ENCODE results near the gene HDHD5.

The HDHD5 gene

GRCh38 chr22:17105143-17106129 is 53.6 kb downstream of the HDHD5 start:
- no peak for DNase-seq (ENCODE audit: low read depth in 2 of 2)

- DNase-seq (ENCODE audit: low read depth in 2 of 2), result no peak
These were observed 54.6 kb downstream of the HDHD5 start for GRCh38 chr22:17104336-17104935.

GRCh38 chr22:17103351-17103750 is 55.7 kb downstream of the HDHD5 start:
- DNase-seq (ENCODE audit: low read depth in 2 of 2), result no peak

- DNase-seq (ENCODE audit: low read depth in 2 of 2), result no peak
These were observed 56.8 kb downstream of the HDHD5 start for GRCh38 chr22:17102297-17102667.

GRCh38 chr22:17101475-17102296 is 57.4 kb downstream of the HDHD5 start:
- DNase-seq (ENCODE audit: low read depth in 2 of 2), result no peak

- no peak for DNase-seq (ENCODE audit: low read depth in 2 of 2)
These were observed 58.5 kb downstream of the HDHD5 start for GRCh38 chr22:17100621-17101020.

- no peak for DNase-seq (ENCODE audit: low read depth in 2 of 2)
These were observed 60.7 kb downstream of the HDHD5 start for GRCh38 chr22:17098379-17098819.

- DNase-seq (ENCODE audit: low read depth in 2 of 2), result no peak
These were observed 61.4 kb downstream of the HDHD5 start for GRCh38 chr22:17097701-17098100.

- no peak for DNase-seq (ENCODE audit: low read depth in 2 of 2)
These were observed 62.0 kb downstream of the HDHD5 start for GRCh38 chr22:17097062-17097461.

- no peak for DNase-seq (ENCODE audit: low read depth in 2 of 2)
These were observed 63.0 kb downstream of the HDHD5 start for GRCh38 chr22:17096071-17096470.

GRCh38 chr22:17095538-17095937 is 63.5 kb downstream of the HDHD5 start:
- DNase-seq (ENCODE audit: low read depth in 2 of 2), result no peak

GRCh38 chr22:17093081-17093480 is 66.0 kb downstream of the HDHD5 start:
- no peak for DNase-seq (ENCODE audit: low read depth in 2 of 2)

GRCh38 chr22:17091851-17092250 is 67.2 kb downstream of the HDHD5 start:
- no peak for DNase-seq (ENCODE audit: low read depth in 2 of 2)

GRCh38 chr22:17090550-17090949 is 68.5 kb downstream of the HDHD5 start:
- DNase-seq (ENCODE audit: low read depth in 2 of 2), result no peak

Measured in fibroblast of skin of left biceps (primary cell).